ENCODE measurements around the gene RAB35.
A peak's percentile ranks its signal among the peaks of the same experiment; 100 is the strongest.

Gene RAB35

DNA sequence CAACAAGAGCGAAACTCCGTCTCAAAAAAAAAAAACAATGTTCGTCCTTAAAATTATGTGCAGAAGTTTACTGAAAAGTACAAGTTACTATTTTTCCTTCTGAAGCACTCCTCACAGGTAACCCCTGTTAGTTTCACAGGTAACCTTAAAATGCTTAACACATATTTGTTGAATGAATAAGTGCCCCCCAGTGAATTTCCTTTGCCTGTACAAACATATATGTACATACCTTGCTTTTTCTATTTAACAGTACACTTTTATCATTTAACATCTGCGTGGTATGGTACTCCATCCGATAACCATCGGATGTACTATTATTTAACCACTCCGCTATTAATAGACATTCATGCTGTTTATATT lies 1.4 kb upstream of the RAB35 start:
- TF ChIP-seq, protein P1, sequence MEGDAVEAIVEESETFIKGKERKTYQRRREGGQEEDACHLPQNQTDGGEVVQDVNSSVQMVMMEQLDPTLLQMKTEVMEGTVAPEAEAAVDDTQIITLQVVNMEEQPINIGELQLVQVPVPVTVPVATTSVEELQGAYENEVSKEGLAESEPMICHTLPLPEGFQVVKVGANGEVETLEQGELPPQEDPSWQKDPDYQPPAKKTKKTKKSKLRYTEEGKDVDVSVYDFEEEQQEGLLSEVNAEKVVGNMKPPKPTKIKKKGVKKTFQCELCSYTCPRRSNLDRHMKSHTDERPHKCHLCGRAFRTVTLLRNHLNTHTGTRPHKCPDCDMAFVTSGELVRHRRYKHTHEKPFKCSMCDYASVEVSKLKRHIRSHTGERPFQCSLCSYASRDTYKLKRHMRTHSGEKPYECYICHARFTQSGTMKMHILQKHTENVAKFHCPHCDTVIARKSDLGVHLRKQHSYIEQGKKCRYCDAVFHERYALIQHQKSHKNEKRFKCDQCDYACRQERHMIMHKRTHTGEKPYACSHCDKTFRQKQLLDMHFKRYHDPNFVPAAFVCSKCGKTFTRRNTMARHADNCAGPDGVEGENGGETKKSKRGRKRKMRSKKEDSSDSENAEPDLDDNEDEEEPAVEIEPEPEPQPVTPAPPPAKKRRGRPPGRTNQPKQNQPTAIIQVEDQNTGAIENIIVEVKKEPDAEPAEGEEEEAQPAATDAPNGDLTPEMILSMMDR (IDR thresholded peaks at IDR 0.05; ENCODE audit: low read depth, low read length) = no peak
- TF ChIP-seq MYC (IDR thresholded peaks at IDR 0.05; ENCODE audit: low read depth, low read length) = no peak
- TF ChIP-seq, protein P2, sequence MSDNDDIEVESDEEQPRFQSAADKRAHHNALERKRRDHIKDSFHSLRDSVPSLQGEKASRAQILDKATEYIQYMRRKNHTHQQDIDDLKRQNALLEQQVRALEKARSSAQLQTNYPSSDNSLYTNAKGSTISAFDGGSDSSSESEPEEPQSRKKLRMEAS (IDR thresholded peaks at IDR 0.05; ENCODE audit: low read depth, low read length) = no peak
- no peak for TF ChIP-seq POLR2A (IDR thresholded peaks at IDR 0.05; ENCODE audit: extremely low read depth, insufficient read length)
- DNase-seq (ENCODE audit: low read depth) = no peak
- H3K4me3 ChIP-seq (ENCODE audit: low read depth, low read length) = peak overlapping the region; percentile 84

DNA sequence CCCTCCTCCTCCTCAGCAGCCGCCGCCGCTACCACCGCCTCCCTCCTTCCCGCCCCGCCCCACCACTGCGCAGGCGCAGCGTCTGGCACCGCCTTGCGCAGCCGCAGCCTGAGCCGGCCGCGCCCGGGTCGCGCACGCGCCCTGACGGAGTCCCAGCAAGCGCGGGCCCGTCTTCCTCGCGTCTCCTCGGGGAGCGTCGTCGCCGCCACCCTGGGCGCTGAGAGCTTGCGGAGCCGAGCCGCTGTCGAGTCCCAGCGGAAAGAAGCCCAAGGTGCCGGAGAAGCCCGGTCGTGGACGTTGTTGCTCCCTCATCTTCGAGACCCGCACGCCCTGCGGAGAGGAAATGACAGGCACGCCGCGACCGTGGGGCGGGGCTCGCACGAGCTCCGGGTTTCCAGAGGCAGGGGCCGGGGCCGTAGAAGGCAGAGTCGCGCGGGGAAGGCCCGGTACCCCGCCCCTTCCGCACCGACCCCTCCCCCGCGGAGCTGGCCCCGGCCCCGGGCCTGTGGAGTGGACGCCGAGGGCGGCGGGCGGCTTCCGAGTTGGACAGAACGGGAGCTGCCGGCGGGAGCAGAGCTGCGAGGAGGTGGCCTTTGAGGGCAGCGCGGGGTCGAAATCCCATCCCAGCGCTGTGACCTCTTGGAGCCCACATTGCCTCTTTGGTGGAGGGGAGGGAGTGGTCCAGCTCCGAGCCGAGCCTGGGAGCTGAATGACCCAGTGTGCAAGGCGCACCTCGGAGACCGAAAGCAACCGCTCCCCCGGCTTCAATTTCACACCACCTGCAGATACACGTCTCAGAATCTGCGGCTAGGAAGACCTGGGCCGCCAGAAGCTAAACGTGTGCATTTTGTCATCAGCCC lies 469 bp upstream of the RAB35 start:
- H3K4me3 ChIP-seq (ENCODE audit: low read depth, low read length) = peak overlapping the region; percentile 84
- TF ChIP-seq, protein P1 (IDR thresholded peaks at IDR 0.05; ENCODE audit: low read depth, low read length) = no peak
- TF ChIP-seq, protein P2 (IDR thresholded peaks at IDR 0.05; ENCODE audit: low read depth, low read length) = peak; percentile 80
- TF ChIP-seq POLR2A (IDR thresholded peaks at IDR 0.05; ENCODE audit: extremely low read depth, insufficient read length) = peak; percentile 95
- TF ChIP-seq MYC (IDR thresholded peaks at IDR 0.05; ENCODE audit: low read depth, low read length) = peak; percentile 75
- peak; percentile 97 for DNase-seq (ENCODE audit: low read depth)

DNA sequence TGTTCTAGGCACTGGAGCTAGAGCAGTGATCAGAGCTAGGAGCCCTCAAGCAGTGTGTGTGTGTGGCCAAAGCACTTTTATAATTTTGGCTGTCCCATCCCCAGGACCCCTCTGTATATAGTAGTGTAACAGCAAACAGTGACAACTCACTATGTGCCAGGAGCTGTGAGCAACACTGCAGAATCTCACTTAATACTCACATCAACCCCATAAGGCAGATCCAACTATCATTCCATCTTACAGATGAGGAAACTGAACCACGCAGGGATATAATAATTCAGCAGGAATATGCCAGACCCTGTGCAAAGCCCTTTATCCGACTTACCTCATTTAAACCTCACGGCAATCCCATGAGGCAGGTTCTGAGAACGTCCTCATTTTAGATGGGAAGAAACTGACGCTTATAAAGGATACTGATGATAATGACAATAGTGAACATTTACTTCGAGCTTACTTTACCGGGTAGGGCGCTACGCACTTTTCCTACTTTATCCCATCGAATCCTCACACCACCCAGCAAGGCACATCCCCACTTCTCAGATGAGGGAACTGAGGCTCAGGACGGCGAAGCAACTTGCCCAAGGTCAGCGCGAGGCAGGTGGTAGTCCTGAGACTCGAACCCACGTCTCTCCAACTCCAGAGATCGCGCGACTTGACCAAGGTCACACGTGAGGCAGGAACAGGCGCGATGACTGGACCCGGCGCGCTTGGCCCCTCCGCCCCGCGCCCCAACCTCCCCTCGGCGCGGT lies 687 bp downstream of the RAB35 start:
- TF ChIP-seq, protein P2 (IDR thresholded peaks at IDR 0.05; ENCODE audit: low read depth, low read length) = peak; percentile 67; the same call in 1 of the 2 replicates
- no peak for TF ChIP-seq MYC (IDR thresholded peaks at IDR 0.05; ENCODE audit: low read depth, low read length)
- H3K4me3 ChIP-seq (ENCODE audit: low read depth, low read length) = peak overlapping the region; percentile 81
- DNase-seq (ENCODE audit: low read depth) = peak; percentile 74

DNA sequence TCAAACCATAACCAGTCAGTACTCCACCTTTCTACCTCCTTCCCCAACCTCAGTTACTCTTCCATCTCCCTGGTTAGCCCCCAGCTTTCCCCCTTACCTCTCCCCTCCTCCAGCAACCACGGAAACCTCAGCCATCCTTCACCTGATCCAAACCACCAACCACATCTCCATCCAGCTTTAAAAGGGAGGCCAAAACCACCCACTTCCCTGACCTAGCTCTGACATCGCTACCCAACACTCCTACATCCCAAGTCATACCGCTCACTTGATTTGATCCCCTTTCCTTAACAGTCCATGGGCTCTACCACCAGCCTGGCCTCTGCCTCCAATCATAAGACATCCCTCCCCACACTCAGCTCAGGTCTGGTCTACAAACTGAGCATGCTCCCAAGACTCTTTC lies 1.5 kb downstream of the RAB35 start:
- H3K4me3 ChIP-seq (ENCODE audit: low read depth, low read length) = peak overlapping the region; percentile 81
- TF ChIP-seq POLR2A (IDR thresholded peaks at IDR 0.05; ENCODE audit: extremely low read depth, insufficient read length) (no peak), MYC (IDR thresholded peaks at IDR 0.05; ENCODE audit: low read depth, low read length) (no peak)
- TF ChIP-seq, protein P1 (IDR thresholded peaks at IDR 0.05; ENCODE audit: low read depth, low read length) = no peak
- TF ChIP-seq, protein P2 (IDR thresholded peaks at IDR 0.05; ENCODE audit: low read depth, low read length) = no peak
- no peak for DNase-seq (ENCODE audit: low read depth)

DNA sequence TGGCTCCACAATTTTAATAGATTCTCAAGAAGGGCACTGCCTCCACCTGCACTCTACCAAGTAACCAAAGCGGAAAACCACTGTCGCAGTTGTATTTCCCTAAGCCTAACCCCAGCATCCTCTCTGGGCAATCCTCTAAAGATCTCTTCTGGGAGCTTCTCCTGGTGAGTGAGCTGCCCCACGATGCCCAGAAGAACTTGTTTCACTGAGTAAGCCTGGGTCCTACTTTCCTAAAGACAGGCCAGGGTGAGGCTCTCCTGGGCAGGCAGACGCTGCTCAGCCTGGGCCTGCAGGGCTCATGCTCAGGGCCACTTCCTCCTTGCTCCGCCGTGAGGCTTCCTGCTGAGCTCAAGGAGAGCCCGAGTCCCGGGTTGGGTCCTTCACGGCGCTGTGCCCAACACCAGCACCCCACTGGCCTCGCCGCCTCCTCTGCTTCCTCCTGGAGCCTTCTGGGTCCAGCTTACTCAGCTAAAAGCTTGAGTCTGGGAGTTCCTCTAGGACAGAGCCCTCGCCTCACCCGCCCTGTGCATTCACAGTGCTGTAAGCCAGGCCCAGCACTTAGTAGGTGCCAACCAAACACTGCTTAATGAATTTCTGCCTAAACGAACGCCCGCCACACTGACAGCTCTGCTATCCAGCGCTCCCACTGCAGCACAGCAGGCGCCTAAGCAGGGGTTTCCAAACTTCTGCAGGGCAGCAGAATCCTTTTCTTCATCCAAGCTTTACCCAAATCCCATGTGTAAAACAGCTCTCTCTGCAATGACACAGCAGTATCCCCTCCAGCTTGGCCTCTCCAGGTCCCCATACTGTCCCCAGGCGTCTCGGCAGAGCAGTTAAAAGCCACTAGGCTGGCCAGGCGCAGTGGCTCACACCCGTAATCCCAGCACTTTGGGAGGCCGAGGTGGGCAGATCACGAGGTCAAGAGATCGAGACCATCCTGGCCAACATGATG lies 5.7 kb downstream of the RAB35 start:
- DNase-seq (ENCODE audit: low read depth) = peak; percentile 98
- peak overlapping the region; percentile 45 for H3K4me3 ChIP-seq (ENCODE audit: low read depth, low read length)
- TF ChIP-seq, protein P2 (IDR thresholded peaks at IDR 0.05; ENCODE audit: low read depth, low read length) = no peak; the same call in 1 of the 2 replicates
- TF ChIP-seq, protein P1 (IDR thresholded peaks at IDR 0.05; ENCODE audit: low read depth, low read length) = no peak
- TF ChIP-seq MYC (IDR thresholded peaks at IDR 0.05; ENCODE audit: low read depth, low read length) (no peak), POLR2A (IDR thresholded peaks at IDR 0.05; ENCODE audit: extremely low read depth, insufficient read length) (no peak)

All from NB4 (cell line).